B cell (primary cell): Measurements from ENCODE around the gene GRIP1.

Experiments used
- EZH2 ChIP-seq: IDR thresholded peaks from 2 replicates; pipeline ENCODE4 v1.6.1; 2012; ENCODE audit warnings: borderline replicate concordance, low read depth, mild to moderate bottlenecking, moderate library complexity, low read length; ENCODE audit not compliant: insufficient read depth, poor library complexity, severe bottlenecking
- TF ChIP-seq, protein P1 (sequence below): fragments of 200-600 bp; IDR thresholded peaks from one replicate; pipeline ENCODE4 v1.8.0; 2022; ENCODE audit warnings: antibody characterized with exemption, mild to moderate bottlenecking

GRCh38 chr12:66653796-66654195 is 25.1 kb downstream of the GRIP1 start:
- TF ChIP-seq, protein P1, sequence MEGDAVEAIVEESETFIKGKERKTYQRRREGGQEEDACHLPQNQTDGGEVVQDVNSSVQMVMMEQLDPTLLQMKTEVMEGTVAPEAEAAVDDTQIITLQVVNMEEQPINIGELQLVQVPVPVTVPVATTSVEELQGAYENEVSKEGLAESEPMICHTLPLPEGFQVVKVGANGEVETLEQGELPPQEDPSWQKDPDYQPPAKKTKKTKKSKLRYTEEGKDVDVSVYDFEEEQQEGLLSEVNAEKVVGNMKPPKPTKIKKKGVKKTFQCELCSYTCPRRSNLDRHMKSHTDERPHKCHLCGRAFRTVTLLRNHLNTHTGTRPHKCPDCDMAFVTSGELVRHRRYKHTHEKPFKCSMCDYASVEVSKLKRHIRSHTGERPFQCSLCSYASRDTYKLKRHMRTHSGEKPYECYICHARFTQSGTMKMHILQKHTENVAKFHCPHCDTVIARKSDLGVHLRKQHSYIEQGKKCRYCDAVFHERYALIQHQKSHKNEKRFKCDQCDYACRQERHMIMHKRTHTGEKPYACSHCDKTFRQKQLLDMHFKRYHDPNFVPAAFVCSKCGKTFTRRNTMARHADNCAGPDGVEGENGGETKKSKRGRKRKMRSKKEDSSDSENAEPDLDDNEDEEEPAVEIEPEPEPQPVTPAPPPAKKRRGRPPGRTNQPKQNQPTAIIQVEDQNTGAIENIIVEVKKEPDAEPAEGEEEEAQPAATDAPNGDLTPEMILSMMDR, result no peak
- TF ChIP-seq EZH2, result no peak
